HCT116 (cell line): ENCODE results near the gene TRIM50. TPM values are rescaled to one million over a fixed set of nuclear protein-coding genes. Genes with fewer than 3 reads are reported as not detected.

Experiments used
- ATAC-seq: fragments of 200-7000 bp; cut with Tn5 transposase; 2 replicates; pipeline ENCODE4 v1.9.1; 2020; ENCODE audit warnings: mild to moderate bottlenecking, moderate library complexity
- BruUV-seq: library from RNA; stranded (reverse); fragments of 400-500 nt; replicated peaks from 2 replicates; lab custom pipeline; 2021; lab: Mats Ljungman, UMichigan
- CTCF ChIA-PET: fragments of 300-600 bp; sonication (Branson Sonifier 250); formaldehyde crosslinking; loops from one replicate; lab custom pipeline; 2021; ENCODE audit warnings: antibody characterized with exemption; lab: Charles Lee
- POLR2A ChIA-PET: fragments of 300-600, 350-600 bp; sonication (Branson Sonifier 250); formaldehyde crosslinking; loops from one replicate; lab custom pipeline; 2021; ENCODE audit warnings: antibody characterized with exemption; lab: Charles Lee
- RAD21 ChIA-PET, 2 experiments: fragments of 300-600 bp; sonication (Branson Sonifier 250); formaldehyde crosslinking; loops; one replicate each; lab custom pipeline; 2023; ENCODE audit warnings: low total read pairs in 2 of 2; ENCODE audit not compliant: uncharacterized antibody in 2 of 2, unreplicated experiment in 2 of 2, low non-redundant PET in 1 of 2; lab: Charles Lee
- DNase-seq: peaks from one replicate; pipeline ENCODE4 v3.0.0-alpha.2; 2010; ENCODE audit warnings: low read depth, low spot score
- H2AFZ ChIP-seq: fragments of 200-600 bp; shearing (Covaris generic), sonication (generic); 2 replicates; pipeline ENCODE4 v1.6.1; 2017; ENCODE audit warnings: low read depth, mixed run types, mixed read lengths, antibody characterized with exemption, low read length; ENCODE audit not compliant: poor library complexity, severe bottlenecking
- H3K27ac ChIP-seq: 2 replicates; pipeline ENCODE4 v1.5.1; 2012; ENCODE audit warnings: low read depth, low read length
- H3K27me3 ChIP-seq: fragments of 200-600 bp; sonication (generic); 2 replicates; pipeline ENCODE4 v1.6.1; 2016; ENCODE audit warnings: mixed run types, low read length, mixed read lengths; ENCODE audit not compliant: insufficient read depth
- H3K36me3 ChIP-seq, 2 experiments: fragments of 200-500 bp in 1 of 2; fragments of 200-600 bp in 1 of 2; sonication (Bioruptor generic) in 1 of 2; sonication (generic) in 1 of 2; 2 replicates each; pipeline versions ENCODE4 v1.5.1 to v1.6.1; 2014 to 2016; ENCODE audit warnings: low read length in 2 of 2, inconsistent platforms in 1 of 2, mixed read lengths in 1 of 2, mixed run types in 1 of 2; ENCODE audit not compliant: insufficient read depth in 2 of 2, control insufficient read depth in 1 of 2
- H3K4me1 ChIP-seq, 2 experiments: fragments of 200-600 bp in 1 of 2; sonication (generic) in 1 of 2; 2 replicates each; pipeline versions ENCODE4 v1.5.1 to v1.6.1; 2012 to 2017; ENCODE audit warnings: low read length in 2 of 2, inconsistent platforms in 1 of 2, mild to moderate bottlenecking in 1 of 2, mixed read lengths in 1 of 2, mixed run types in 1 of 2, moderate library complexity in 1 of 2; ENCODE audit not compliant: insufficient read depth in 2 of 2, control insufficient read depth in 1 of 2
- H3K4me2 ChIP-seq: fragments of 200-600 bp; sonication (generic); 2 replicates; pipeline ENCODE4 v1.6.1; 2017; ENCODE audit warnings: mixed run types, low read length, mixed read lengths
- H3K4me3 ChIP-seq, 2 experiments: fragments of 200-600 bp in 1 of 2; sonication (generic) in 1 of 2; replicated peaks in 1 of 2; 2 replicates each; pipeline ENCODE4 v1.5.1; 2011 to 2016; ENCODE audit warnings: low read length in 2 of 2, control low read depth in 1 of 2, low read depth in 1 of 2, mild to moderate bottlenecking in 1 of 2, mixed read lengths in 1 of 2, mixed run types in 1 of 2
- H3K79me2 ChIP-seq: fragments of 200-600 bp; sonication (generic); 2 replicates; pipeline ENCODE4 v1.6.1; 2017; ENCODE audit warnings: mild to moderate bottlenecking, mixed run types, low read length, moderate library complexity, mixed read lengths; ENCODE audit not compliant: insufficient read depth
- H3K9ac ChIP-seq: fragments of 200-600 bp; sonication (generic); 2 replicates; pipeline ENCODE4 v1.6.1; 2016; ENCODE audit warnings: low read length, mixed read lengths
- H3K9me2 ChIP-seq: fragments of 200-600 bp; sonication (generic), shearing (Covaris generic); 2 replicates; pipeline ENCODE4 v1.6.1; 2017; ENCODE audit warnings: mixed run types, mild to moderate bottlenecking, moderate library complexity; ENCODE audit not compliant: insufficient read depth
- H3K9me3 ChIP-seq, 2 experiments: fragments of 200-500 bp in 1 of 2; fragments of 200-600 bp in 1 of 2; sonication (Bioruptor generic) in 1 of 2; sonication (generic) in 1 of 2; 2 replicates each; pipeline ENCODE4 v1.6.1; 2014 to 2017; ENCODE audit warnings: low read length in 2 of 2, mixed read lengths in 2 of 2, inconsistent platforms in 1 of 2, low read depth in 1 of 2, mild to moderate bottlenecking in 1 of 2, mixed run types in 1 of 2, moderate library complexity in 1 of 2; ENCODE audit not compliant: control insufficient read depth in 1 of 2, insufficient read depth in 1 of 2
- H4K20me1 ChIP-seq: fragments of 200-600 bp; sonication (generic), shearing (Covaris generic); 2 replicates; pipeline ENCODE4 v1.6.1; 2017; ENCODE audit warnings: mixed run types, mild to moderate bottlenecking, moderate library complexity; ENCODE audit not compliant: insufficient read depth
- CEBPB ChIP-seq: IDR thresholded peaks from 2 replicates; pipeline ENCODE4 v1.6.1; 2012; ENCODE audit warnings: low read depth
- EGR1 ChIP-seq: IDR thresholded peaks from 2 replicates; pipeline ENCODE4 v1.6.1; 2012; ENCODE audit warnings: low read depth
- ELF1 ChIP-seq: IDR thresholded peaks from 2 replicates; pipeline ENCODE4 v1.6.1; 2012; ENCODE audit warnings: low read depth, borderline replicate concordance
- FOSL1 ChIP-seq: IDR thresholded peaks from 2 replicates; pipeline ENCODE4 v1.6.1; 2012; ENCODE audit warnings: low read depth
- JUND ChIP-seq: IDR thresholded peaks from 2 replicates; pipeline ENCODE4 v1.6.1; 2012
- POLR2AphosphoS5 ChIP-seq: IDR thresholded peaks from 2 replicates; pipeline ENCODE4 v1.6.1; 2011; ENCODE audit warnings: mild to moderate bottlenecking, low read depth, low read length, moderate library complexity
- RAD21 ChIP-seq: IDR thresholded peaks from 2 replicates; pipeline ENCODE4 v1.6.1; 2012; ENCODE audit warnings: low read depth, mild to moderate bottlenecking
- SRF ChIP-seq: IDR thresholded peaks from 2 replicates; pipeline ENCODE4 v1.6.1; 2012; ENCODE audit warnings: low read depth
- TCF7L2 ChIP-seq: IDR thresholded peaks from 2 replicates; pipeline ENCODE4 v1.7.0; 2011; ENCODE audit warnings: borderline replicate concordance, inconsistent platforms; ENCODE audit not compliant: insufficient read depth, insufficient read length; ENCODE audit errors: extremely low read depth
- ZFX ChIP-seq: fragments of 450-650 bp; IDR thresholded peaks from 2 replicates; pipeline ENCODE4 v1.6.1; 2017
- ZNF274 ChIP-seq: fragments of 200-500 bp; sonication (Bioruptor generic); IDR thresholded peaks from 2 replicates; pipeline ENCODE4 v1.6.1; 2014; ENCODE audit warnings: mild to moderate bottlenecking, low read depth, low read length, inconsistent platforms
- intact Hi-C: fragments of 100-400 bp; cut with micrococcal nuclease; formaldehyde crosslinking; loops from 2 replicates; pipeline ENCODE4 v1.10.0; 2022
- total RNA-seq: library from RNA; stranded (reverse); gene quantifications from one replicate; pipeline ENCODE4 v1.2.1, GENCODE V29; 2021; ENCODE audit not compliant: unreplicated experiment
- TF ChIP-seq, protein P1 (sequence below): IDR thresholded peaks from 2 replicates; pipeline ENCODE4 v1.6.1; 2012
- TF ChIP-seq, protein P2 (sequence below): IDR thresholded peaks from 2 replicates; pipeline ENCODE4 v1.6.1; 2012
- TF ChIP-seq, protein P3 (sequence below), 3 experiments: fragments of 200-600 bp in 1 of 3; sonication (generic) in 1 of 3; IDR thresholded peaks in 2 of 3; conservative IDR thresholded peaks in 1 of 3; 2 replicates each; pipeline ENCODE4 v1.5.1; 2012 to 2017; ENCODE audit warnings: low read depth in 2 of 3, low read length in 2 of 3, antibody characterized with exemption in 1 of 3, borderline replicate concordance in 1 of 3, control low read depth in 1 of 3, mild to moderate bottlenecking in 1 of 3, mixed read lengths in 1 of 3, mixed run types in 1 of 3, moderate library complexity in 1 of 3; ENCODE audit not compliant: insufficient read depth in 1 of 3

Gene TRIM50
- total RNA-seq, 1 experiment from 2014 or later = not detected

DNA sequence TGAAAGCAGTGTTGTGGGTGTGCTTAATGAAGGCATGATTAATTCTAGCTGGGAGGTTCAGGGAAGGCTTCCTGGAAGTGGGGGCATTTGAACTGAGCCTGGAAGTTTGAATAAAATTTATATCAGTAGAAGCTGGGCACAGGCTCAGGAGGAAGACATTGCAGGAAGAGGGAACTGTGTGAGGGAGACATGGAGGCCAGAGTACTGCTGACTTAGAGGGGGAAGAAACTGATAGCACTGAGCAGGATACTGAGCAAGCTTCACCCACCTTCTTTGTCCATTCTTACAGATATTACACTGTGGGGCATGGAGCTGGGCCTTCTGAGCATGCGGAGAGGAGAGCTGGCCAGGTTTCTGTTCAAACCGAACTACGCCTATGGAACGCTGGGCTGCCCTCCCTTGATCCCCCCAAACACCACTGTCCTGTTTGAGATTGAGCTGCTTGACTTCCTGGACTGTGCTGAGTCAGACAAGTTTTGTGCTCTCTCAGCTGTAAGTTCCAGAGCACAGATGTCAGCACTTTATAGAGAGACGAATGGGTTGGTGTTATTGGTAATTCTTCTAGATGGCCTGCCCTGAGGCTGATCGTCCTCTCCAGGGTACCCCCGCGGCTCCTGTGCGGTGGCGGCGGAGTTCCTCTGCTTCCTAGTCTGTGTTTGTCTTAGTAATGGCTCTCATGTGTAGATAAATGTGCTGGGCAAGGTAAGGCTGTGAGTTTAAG lies 2.1 kb upstream of the TRIM50 start:
- RAD21 ChIA-PET = no interaction called here
- POLR2A ChIA-PET = no interaction called here
- CTCF ChIA-PET = no interaction called here

More for the DNA sequence above, 2.1 kb upstream of the TRIM50 start:
- Histone ChIP-seq H3K4me1 (no peaks in the 10 kb centered on the region), H3K9me2 (no peaks in the 10 kb centered on the region), H3K4me2 (no peak overlapping the region), H3K9me3 (no peaks in the 10 kb centered on the region), H3K4me3 (no peak overlapping the region), H3K9ac (no peak overlapping the region), H4K20me1 (no peaks in the 10 kb centered on the region), H3K27me3 (no peaks in the 10 kb centered on the region), H3K36me3 (no peaks in the 10 kb centered on the region), H2AFZ (no peak overlapping the region), H3K79me2 (no peaks in the 10 kb centered on the region), H3K27ac (no peak overlapping the region)
- no TSS peak for BruUV-seq
- TF ChIP-seq CEBPB (no peak), ELF1 (no peak), SRF (no peak), ZFX (no peak), EGR1 (no peak), ZNF274 (no peak), JUND (no peak), RAD21 (no peak), TCF7L2 (no peak), POLR2AphosphoS5 (no peak), FOSL1 (no peak)
- TF ChIP-seq, protein P1, sequence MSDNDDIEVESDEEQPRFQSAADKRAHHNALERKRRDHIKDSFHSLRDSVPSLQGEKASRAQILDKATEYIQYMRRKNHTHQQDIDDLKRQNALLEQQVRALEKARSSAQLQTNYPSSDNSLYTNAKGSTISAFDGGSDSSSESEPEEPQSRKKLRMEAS = no peak
- TF ChIP-seq, protein P2, sequence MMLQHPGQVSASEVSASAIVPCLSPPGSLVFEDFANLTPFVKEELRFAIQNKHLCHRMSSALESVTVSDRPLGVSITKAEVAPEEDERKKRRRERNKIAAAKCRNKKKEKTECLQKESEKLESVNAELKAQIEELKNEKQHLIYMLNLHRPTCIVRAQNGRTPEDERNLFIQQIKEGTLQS = no peak
- TF ChIP-seq, protein P3, sequence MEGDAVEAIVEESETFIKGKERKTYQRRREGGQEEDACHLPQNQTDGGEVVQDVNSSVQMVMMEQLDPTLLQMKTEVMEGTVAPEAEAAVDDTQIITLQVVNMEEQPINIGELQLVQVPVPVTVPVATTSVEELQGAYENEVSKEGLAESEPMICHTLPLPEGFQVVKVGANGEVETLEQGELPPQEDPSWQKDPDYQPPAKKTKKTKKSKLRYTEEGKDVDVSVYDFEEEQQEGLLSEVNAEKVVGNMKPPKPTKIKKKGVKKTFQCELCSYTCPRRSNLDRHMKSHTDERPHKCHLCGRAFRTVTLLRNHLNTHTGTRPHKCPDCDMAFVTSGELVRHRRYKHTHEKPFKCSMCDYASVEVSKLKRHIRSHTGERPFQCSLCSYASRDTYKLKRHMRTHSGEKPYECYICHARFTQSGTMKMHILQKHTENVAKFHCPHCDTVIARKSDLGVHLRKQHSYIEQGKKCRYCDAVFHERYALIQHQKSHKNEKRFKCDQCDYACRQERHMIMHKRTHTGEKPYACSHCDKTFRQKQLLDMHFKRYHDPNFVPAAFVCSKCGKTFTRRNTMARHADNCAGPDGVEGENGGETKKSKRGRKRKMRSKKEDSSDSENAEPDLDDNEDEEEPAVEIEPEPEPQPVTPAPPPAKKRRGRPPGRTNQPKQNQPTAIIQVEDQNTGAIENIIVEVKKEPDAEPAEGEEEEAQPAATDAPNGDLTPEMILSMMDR (IDR thresholded peaks at IDR 0.05 in 2 of 3, conservative IDR thresholded peaks at IDR 0.05 in 1 of 3; ENCODE audit: borderline replicate concordance in 1 of 3, insufficient read depth in 1 of 3, low read depth in 2 of 3, low read length in 2 of 3) = no peak
- ATAC-seq (no peak), DNase-seq (no peak)
- intact Hi-C loops = loop anchor here (10.0 kb wide), 1 partner anchor 405 kb away; the partner anchor contains the start of gene ABHD11
